Stimulated activated naive CD4-positive, alpha-beta T cell treated with Interleukin-2 at 50 U/mL for 16 hours (primary cell): ENCODE data around the gene MAP1A.

Experiments used
- DNase-seq: peaks from one replicate; lab custom pipeline; 2025; lab: John Stamatoyannopoulos, UW

MAP1A gene

DNA sequence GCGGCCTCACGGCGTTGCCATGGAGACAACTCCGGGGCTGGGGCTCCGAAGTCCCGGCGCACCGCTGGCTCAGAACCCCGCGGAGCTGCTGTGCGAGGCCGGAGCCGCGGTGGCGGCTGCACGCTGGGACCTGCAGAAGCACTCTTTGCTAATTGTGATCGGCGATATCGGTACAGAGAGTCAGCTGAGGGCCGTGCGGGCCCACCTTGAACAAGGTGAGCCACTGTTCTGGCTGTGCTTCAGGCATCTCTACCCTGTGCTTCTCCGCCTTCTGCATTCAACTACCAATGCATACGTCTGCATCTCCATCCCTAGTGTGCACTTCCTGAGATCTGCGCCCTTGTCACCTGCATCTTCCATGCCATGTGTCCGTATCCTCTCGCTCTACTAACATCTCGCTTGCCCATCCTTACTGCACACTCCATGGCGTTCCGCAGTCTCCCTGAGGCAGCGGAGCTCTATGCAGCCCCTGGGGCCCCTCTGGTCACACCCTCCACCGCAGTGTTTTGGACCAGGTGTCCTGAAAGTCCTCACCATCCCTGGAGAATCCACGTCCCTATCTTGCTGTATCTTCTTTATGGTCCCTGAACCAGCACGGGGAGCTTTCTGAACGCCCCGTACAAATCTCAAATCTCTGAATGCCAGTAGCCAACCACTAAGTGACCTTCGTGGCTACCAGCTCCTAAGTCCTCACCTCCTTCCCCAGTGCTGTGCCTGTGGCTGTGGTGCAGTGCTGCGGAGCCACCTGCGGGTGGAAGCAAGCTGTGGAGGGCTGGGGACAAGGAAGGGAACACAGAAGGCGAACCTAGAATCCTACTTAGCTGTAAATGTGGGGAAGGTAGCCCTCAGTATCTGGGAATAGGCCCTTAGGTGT, 6.2 kb upstream of the MAP1A start:
- DNase-seq, result no peak

GRCh38 chr15:43513550-43513949, 3.9 kb upstream of the MAP1A start:
- DNase-seq, result no peak

GRCh38 chr15:43514241-43515057, 3.0 kb upstream of the MAP1A start:
- no peak for DNase-seq

GRCh38 chr15:43515741-43516140, 1.7 kb upstream of the MAP1A start:
- no peak for DNase-seq

- DNase-seq, result no peak
These were observed 1.2 kb upstream of the MAP1A start for GRCh38 chr15:43516185-43516584.

DNA sequence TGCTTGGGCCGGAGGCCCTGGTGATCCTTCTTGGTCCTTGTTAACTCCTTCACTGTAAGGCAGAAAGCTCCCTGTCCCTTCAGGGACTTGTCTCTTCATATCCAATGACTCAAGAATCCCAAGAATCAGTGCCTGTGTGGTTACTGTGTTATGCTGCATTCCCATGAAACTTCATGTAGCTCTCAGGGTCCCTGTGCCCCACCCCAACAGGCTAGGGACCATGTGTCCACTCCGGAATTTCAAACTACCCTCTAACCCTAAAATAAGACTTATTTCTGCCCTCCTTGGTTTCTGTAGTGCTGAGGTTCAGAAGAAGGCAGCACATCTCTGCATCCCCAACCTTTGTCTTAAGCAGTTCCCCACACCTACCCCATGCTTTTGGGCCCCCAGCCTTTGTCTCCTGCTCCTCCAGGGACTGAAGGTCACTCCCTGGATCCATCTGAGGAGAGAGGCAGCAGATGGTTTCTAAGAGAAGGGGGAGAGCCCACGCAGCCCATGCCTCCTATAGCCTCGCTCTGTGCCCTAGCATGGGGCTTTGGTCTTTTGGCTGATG, 531 bp upstream of the MAP1A start:
- no peak for DNase-seq

- DNase-seq, result no peak
These were observed 871 bp downstream of the MAP1A start for GRCh38 chr15:43518197-43518761.

- no peak for DNase-seq
These were observed 1.8 kb downstream of the MAP1A start for GRCh38 chr15:43519196-43519595.

- DNase-seq, result no peak
These were observed 2.7 kb downstream of the MAP1A start for GRCh38 chr15:43520138-43520537.

DNA sequence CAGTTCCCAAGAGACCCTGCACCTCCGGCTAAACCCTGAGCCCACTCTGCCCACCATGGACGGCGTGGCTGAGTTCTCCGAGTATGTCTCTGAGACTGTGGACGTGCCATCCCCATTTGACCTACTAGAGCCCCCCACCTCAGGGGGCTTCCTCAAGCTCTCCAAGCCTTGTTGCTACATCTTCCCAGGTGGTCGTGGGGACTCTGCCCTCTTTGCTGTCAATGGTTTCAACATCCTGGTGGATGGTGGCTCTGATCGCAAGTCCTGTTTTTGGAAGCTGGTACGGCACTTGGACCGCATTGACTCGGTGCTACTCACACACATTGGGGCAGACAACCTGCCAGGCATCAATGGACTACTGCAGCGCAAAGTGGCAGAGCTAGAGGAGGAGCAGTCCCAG, 4.0 kb downstream of the MAP1A start:
- no peak for DNase-seq

GRCh38 chr15:43522247-43522646, 4.8 kb downstream of the MAP1A start:
- no peak for DNase-seq

DNA sequence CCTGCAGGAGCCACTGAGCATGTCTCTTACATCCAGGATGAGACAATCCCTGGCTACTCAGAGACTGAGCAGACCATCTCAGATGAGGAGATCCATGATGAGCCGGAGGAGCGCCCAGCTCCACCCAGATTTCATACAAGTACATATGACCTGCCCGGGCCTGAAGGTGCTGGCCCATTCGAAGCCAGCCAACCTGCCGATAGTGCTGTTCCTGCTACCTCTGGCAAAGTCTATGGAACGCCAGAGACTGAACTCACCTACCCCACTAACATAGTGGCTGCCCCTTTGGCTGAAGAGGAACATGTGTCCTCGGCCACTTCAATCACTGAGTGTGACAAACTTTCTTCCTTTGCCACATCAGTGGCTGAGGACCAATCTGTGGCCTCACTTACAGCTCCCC, 6.2 kb downstream of the MAP1A start:
- no peak for DNase-seq

DNA sequence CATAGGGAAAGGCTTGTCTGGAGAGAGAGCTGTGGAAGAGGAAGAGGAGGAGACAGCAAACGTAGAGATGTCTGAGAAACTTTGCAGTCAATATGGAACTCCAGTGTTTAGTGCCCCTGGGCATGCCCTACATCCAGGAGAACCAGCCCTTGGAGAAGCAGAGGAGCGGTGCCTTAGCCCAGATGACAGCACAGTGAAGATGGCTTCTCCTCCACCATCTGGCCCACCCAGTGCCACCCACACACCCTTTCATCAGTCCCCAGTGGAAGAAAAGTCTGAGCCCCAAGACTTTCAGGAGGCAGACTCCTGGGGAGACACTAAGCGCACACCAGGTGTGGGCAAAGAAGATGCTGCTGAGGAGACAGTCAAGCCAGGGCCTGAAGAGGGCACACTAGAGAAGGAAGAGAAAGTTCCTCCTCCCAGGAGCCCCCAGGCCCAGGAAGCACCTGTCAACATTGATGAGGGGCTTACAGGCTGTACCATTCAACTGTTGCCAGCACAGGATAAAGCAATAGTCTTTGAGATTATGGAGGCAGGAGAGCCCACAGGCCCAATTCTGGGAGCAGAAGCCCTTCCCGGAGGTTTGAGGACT, 6.9 kb downstream of the MAP1A start:
- DNase-seq, result no peak

DNA sequence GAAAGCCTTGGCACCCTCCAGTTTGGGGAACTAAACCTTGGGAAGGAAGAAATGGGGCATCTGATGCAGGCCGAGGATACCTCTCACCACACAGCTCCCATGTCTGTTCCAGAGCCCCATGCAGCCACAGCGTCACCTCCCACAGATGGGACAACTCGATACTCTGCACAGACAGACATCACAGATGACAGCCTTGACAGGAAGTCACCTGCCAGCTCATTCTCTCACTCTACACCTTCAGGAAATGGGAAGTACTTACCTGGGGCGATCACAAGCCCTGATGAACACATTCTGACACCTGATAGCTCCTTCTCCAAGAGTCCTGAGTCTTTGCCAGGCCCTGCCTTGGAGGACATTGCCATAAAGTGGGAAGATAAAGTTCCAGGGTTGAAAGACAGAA, 7.7 kb downstream of the MAP1A start:
- no peak for DNase-seq

DNA sequence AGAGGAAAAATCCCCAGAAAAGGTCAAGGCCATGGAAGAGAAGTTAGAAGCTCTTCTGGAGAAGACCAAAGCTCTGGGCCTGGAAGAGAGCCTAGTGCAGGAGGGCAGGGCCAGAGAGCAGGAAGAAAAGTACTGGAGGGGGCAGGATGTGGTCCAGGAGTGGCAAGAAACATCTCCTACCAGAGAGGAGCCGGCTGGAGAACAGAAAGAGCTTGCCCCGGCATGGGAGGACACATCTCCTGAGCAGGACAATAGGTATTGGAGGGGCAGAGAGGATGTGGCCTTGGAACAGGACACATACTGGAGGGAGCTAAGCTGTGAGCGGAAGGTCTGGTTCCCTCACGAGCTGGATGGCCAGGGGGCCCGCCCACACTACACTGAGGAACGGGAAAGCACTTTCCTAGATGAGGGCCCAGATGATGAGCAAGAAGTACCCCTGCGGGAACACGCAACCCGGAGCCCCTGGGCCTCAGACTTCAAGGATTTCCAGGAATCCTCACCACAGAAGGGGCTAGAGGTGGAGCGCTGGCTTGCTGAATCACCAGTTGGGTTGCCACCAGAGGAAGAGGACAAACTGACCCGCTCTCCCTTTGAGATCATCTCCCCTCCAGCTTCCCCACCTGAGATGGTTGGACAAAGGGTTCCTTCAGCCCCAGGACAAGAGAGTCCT, 9.0 kb downstream of the MAP1A start:
- DNase-seq, result no peak

- DNase-seq, result no peak
These were observed 9.8 kb downstream of the MAP1A start for GRCh38 chr15:43527016-43527801.

DNA sequence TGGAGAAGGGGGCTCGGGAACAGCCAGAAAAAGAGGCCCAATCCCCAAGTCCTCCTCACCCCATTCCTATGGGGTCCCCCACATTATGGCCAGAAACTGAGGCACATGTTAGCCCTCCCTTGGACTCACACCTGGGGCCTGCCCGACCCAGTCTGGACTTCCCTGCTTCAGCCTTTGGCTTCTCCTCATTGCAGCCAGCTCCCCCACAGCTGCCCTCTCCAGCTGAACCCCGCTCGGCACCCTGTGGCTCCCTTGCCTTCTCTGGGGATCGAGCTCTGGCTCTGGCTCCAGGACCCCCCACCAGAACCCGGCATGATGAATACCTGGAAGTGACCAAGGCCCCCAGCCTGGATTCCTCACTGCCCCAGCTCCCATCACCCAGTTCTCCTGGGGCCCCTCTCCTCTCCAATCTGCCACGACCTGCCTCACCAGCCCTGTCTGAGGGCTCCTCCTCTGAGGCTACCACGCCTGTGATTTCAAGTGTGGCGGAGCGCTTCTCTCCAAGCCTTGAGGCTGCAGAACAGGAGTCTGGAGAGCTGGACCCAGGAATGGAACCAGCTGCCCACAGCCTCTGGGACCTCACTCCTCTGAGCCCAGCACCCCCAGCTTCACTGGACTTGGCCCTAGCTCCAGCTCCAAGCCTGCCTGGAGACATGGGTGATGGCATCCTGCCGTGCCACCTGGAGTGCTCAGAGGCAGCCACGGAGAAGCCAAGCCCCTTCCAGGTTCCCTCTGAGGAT, 10.6 kb downstream of the MAP1A start:
- no peak for DNase-seq

DNA sequence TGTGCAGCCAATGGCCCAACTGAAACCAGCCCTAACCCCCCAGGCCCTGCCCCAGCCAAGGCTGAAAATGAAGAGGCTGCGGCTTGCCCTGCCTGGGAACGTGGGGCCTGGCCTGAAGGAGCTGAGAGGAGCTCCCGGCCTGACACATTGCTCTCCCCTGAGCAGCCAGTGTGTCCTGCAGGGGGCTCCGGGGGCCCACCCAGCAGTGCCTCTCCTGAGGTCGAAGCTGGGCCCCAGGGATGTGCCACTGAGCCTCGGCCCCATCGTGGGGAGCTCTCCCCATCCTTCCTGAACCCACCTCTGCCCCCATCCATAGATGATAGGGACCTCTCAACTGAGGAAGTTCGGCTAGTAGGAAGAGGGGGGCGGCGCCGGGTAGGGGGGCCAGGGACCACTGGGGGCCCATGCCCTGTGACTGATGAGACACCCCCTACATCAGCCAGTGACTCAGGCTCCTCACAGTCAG, 11.2 kb downstream of the MAP1A start:
- DNase-seq, result no peak

GRCh38 chr15:43529141-43529540, 11.7 kb downstream of the MAP1A start:
- DNase-seq, result no peak
